Measurements from ENCODE around the gene FGFRL1. TPM values are rescaled to one million over a fixed set of nuclear protein-coding genes. Genes with fewer than 3 reads are reported as not detected.

FGFRL1 gene
- total and polyA plus RNA-seq, 2 of the 13 experiments (the other 11 are each of a cell fraction or from before 2014, with no cell fraction given), result 19.1 to 30.6 TPM

DNA sequence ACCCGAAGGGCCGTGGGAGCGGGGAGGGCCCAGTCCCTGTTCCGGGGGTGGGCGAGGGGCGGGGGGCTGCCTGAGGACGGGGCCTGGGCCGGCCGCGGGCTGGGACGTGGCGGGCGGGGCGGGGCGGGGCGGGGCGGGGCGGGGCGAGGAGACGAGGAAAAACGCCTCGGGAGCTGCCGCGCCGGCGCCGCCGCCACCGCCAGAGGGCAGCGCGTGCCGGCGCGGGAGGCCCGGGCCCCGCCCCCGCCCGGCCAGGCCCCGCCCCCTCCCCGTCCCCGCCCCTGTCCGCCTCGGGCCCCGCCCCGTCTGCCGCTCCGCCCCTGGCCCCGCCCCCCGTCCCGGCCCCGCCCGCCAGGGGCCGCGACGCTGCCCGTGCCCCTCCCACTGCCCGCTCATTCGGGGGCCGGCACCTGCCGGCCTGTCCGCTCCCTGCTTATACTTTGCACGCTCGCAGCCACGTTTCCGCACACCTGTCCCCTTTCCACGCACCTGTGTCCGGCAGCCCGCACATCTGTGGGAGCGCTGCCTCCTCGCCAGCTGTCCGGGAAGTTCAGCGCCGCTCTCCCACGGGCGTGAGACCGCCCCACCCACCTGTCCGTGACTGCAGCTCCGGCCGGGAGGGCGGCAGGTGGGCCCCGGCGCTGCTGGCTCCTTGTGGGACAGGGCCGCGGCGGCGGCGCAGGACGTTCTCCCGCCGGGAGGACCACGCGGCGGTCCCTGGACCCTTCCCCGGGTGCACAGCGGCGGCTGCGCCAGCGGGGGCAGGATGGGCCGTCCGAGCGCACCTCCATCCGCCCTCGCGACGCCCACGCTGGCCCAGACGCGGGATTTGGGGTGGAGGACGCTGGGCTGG is 1.7 kb upstream of the FGFRL1 start (continued):
- TF ChIP-seq ZNF567 (CRISPR knock-in tag; IDR thresholded peaks at IDR 0.05; ENCODE audit: borderline replicate concordance), result no peak
- no peak for TF ChIP-seq ZNF17 (CRISPR knock-in tag; IDR thresholded peaks at IDR 0.05)
- TF ChIP-seq, protein P1, sequence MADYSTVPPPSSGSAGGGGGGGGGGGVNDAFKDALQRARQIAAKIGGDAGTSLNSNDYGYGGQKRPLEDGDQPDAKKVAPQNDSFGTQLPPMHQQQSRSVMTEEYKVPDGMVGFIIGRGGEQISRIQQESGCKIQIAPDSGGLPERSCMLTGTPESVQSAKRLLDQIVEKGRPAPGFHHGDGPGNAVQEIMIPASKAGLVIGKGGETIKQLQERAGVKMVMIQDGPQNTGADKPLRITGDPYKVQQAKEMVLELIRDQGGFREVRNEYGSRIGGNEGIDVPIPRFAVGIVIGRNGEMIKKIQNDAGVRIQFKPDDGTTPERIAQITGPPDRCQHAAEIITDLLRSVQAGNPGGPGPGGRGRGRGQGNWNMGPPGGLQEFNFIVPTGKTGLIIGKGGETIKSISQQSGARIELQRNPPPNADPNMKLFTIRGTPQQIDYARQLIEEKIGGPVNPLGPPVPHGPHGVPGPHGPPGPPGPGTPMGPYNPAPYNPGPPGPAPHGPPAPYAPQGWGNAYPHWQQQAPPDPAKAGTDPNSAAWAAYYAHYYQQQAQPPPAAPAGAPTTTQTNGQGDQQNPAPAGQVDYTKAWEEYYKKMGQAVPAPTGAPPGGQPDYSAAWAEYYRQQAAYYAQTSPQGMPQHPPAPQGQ (CRISPR knock-in tag; IDR thresholded peaks at IDR 0.05; ENCODE audit: borderline replicate concordance), result no peak
- TF ChIP-seq, protein P2, sequence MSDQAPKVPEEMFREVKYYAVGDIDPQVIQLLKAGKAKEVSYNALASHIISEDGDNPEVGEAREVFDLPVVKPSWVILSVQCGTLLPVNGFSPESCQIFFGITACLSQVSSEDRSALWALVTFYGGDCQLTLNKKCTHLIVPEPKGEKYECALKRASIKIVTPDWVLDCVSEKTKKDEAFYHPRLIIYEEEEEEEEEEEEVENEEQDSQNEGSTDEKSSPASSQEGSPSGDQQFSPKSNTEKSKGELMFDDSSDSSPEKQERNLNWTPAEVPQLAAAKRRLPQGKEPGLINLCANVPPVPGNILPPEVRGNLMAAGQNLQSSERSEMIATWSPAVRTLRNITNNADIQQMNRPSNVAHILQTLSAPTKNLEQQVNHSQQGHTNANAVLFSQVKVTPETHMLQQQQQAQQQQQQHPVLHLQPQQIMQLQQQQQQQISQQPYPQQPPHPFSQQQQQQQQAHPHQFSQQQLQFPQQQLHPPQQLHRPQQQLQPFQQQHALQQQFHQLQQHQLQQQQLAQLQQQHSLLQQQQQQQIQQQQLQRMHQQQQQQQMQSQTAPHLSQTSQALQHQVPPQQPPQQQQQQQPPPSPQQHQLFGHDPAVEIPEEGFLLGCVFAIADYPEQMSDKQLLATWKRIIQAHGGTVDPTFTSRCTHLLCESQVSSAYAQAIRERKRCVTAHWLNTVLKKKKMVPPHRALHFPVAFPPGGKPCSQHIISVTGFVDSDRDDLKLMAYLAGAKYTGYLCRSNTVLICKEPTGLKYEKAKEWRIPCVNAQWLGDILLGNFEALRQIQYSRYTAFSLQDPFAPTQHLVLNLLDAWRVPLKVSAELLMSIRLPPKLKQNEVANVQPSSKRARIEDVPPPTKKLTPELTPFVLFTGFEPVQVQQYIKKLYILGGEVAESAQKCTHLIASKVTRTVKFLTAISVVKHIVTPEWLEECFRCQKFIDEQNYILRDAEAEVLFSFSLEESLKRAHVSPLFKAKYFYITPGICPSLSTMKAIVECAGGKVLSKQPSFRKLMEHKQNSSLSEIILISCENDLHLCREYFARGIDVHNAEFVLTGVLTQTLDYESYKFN (CRISPR knock-in tag; conservative IDR thresholded peaks at IDR 0.05), result no peak
- TF ChIP-seq STAT5B (CRISPR knock-in tag; IDR thresholded peaks at IDR 0.05), result no peak
- no peak for TF ChIP-seq SMAD9 (CRISPR knock-in tag; IDR thresholded peaks at IDR 0.05)
- TF ChIP-seq, protein P3, sequence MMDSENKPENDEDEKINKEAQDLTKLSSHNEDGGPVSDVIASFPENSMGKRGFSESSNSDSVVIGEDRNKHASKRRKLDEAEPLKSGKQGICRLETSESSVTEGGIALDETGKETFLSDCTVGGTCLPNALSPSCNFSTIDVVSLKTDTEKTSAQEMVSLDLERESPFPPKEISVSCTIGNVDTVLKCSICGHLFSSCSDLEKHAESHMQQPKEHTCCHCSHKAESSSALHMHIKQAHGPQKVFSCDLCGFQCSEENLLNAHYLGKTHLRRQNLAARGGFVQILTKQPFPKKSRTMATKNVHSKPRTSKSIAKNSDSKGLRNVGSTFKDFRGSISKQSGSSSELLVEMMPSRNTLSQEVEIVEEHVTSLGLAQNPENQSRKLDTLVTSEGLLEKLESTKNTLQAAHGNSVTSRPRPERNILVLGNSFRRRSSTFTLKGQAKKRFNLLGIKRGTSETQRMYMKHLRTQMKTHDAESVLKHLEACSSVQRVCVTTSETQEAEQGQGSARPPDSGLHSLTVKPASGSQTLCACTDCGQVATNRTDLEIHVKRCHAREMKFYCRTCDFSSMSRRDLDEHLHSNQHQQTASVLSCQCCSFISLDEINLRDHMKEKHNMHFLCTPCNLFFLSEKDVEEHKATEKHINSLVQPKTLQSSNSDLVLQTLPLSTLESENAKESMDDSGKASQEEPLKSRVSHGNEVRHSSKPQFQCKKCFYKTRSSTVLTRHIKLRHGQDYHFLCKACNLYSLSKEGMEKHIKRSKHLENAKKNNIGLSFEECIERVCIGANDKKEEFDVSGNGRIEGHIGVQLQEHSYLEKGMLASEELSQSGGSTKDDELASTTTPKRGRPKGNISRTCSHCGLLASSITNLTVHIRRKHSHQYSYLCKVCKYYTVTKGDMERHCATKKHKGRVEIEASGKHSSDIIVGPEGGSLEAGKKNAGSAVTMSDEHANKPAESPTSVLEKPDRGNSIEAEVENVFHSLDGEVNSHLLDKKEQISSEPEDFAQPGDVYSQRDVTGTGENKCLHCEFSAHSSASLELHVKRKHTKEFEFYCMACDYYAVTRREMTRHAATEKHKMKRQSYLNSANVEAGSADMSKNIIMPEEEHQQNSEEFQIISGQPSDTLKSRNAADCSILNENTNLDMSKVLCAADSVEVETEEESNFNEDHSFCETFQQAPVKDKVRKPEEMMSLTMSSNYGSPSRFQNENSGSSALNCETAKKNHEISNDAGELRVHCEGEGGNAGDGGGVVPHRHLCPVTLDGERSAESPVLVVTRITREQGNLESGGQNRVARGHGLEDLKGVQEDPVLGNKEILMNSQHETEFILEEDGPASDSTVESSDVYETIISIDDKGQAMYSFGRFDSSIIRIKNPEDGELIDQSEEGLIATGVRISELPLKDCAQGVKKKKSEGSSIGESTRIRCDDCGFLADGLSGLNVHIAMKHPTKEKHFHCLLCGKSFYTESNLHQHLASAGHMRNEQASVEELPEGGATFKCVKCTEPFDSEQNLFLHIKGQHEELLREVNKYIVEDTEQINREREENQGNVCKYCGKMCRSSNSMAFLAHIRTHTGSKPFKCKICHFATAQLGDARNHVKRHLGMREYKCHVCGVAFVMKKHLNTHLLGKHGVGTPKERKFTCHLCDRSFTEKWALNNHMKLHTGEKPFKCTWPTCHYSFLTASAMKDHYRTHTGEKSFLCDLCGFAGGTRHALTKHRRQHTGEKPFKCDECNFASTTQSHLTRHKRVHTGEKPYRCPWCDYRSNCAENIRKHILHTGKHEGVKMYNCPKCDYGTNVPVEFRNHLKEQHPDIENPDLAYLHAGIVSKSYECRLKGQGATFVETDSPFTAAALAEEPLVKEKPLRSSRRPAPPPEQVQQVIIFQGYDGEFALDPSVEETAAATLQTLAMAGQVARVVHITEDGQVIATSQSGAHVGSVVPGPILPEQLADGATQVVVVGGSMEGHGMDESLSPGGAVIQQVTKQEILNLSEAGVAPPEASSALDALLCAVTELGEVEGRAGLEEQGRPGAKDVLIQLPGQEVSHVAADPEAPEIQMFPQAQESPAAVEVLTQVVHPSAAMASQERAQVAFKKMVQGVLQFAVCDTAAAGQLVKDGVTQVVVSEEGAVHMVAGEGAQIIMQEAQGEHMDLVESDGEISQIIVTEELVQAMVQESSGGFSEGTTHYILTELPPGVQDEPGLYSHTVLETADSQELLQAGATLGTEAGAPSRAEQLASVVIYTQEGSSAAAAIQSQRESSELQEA (CRISPR knock-in tag; IDR thresholded peaks at IDR 0.05; ENCODE audit: not compliant biosample characterization), result no peak
- no peak for TF ChIP-seq ZNF709 (CRISPR knock-in tag; IDR thresholded peaks at IDR 0.05)
- TF ChIP-seq ZNF138 (CRISPR knock-in tag; IDR thresholded peaks at IDR 0.05; ENCODE audit: low read depth), result 0 out of 2 replicates have a peak, but pooled peaks have one; percentile 12
- no peak for TF ChIP-seq NFIC (IDR thresholded peaks at IDR 0.05; ENCODE audit: low read length)
- no peak for TF ChIP-seq ZNF20 (CRISPR knock-in tag; IDR thresholded peaks at IDR 0.05)
- no peak for TF ChIP-seq ZUFSP (CRISPR knock-in tag; IDR thresholded peaks at IDR 0.05; ENCODE audit: borderline replicate concordance)

All from HepG2 (cell line).